AG08396 (cell line): Measurements from ENCODE around the gene MPPED2.

Experiments used
- DNase-seq: peaks from one replicate; pipeline ENCODE4 v3.0.0; 2012; ENCODE audit warnings: low spot score, mixed read lengths

The MPPED2 gene

DNA sequence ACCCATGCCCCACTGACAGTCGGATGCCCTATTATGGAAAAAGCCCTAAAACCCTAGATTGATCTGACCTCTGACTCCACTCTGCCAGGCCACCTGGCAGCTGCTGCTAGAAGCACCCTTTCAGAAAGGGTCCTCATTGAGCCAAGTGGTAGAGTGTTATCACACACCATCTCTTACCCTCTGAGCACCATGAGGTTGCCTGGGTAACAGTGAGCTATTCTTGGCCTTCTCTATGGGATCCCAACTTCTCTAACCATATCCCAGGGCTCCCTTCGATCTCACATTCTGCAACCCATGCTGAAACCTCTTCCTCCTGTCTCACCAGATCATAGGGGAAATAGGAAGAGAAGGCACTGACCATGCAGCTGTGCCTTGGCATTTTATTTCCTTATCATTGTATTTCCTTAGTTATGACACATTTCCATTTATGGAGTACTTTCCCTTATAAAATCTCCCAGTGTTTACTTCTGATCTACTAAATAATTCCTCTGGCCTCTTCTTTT is 52.7 kb downstream of the MPPED2 start:
- DNase-seq: no peak

DNA sequence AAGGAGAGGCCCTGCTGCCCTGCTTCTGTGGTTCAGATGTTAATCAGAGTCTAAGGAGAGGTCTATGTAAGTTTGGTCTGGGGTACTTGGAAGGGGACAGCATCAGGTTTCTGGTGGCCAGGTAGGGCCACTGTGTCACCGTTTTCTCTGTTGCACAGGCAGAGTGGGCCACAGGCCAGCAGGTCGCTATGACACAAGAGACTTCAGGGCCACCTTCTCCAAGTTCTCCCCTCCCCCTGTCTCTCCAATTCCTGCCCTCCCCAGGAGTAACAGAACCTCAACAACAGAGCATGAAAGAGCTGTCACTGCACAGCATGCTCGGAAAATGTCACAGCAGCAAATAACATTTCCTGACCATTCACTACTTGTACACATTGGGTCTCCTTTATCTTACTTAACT is 58.6 kb downstream of the MPPED2 start:
- no peak for DNase-seq

DNA sequence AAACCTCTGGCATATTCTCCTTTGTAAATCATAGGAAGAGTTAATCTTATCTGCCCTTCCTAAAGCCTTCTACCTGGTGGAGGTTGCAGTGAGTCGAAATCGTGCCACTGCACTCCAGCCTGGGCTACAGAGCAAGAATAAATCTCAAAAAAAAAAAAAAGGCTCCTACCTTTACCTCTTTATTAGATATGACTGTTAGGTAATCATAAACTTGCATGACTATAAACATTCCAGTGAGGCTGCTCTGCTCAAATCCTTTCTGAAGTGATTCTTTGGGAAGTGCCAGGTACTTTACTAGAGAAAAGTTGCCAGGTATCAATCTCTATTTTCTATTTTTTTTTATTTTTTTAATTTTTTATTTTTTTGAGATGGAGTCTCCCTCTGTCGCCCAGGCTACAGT is 59.6 kb downstream of the MPPED2 start:
- no peak for DNase-seq

DNA sequence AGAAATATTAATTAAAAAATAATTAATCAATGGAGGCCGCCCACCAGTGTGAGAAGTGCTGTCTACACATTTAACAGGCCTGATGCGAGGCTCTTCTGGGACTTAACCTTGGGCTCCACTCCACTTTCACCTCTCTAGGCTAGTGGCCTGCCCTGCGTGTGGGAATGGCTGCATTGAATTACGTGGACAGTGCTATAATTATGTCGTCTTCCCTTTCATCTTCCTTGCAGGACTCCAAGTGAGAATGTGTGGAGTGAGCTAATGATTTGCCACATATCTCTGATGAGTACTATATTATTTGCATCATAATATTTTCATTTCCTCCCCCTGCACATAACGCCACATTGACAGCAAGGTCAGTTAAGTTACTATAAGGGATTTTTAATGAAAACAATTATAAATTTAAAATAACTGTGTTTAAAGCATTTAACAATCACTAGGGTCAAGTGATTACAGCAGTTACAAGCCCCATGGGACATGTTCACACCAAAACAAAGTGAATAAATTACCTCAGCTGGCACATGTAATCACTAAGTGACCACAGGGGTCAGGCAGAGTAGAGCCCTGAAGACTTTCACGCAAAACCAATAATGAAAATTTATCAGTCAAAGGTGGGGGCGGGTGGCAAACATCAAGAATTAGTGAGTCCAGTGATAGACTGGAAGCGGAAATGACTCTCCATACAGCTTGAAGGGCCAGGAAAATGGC is 63.5 kb downstream of the MPPED2 start:
- DNase-seq: no peak

DNA sequence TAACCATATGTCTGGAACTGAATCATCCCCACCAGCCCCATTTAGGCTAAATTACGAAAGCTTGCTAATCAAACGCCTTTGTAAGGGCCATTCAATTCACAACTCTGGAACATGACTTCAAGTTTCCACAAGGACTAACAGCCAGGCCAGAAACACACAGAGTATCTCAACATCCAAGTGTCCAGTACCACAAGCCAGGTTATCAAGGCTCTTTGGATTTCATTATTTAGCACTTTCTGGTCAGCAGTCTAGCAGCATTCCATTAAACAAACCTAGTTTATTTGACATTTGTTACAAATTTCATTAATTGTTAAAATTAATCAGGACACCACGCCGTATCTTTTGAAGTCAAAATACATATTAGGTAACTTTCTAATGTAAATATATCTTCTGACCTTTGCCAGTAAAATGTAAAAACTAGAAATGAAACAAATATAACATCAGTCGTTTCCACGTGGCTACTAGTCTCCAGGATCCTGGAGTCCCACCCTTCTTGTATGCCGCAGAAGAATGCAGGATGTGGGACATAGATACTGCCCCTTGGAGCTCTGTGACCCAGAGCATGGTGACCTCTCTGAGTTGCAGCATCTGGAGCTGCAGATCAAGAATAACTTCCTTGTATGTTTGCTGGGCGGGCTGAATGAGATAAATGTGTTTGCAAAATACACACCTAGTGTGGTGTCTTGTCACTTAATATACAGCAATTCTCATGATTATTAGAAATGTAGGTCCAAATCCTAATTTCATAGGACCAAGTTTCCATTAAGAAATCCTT is 64.7 kb downstream of the MPPED2 start:
- no peak for DNase-seq

DNA sequence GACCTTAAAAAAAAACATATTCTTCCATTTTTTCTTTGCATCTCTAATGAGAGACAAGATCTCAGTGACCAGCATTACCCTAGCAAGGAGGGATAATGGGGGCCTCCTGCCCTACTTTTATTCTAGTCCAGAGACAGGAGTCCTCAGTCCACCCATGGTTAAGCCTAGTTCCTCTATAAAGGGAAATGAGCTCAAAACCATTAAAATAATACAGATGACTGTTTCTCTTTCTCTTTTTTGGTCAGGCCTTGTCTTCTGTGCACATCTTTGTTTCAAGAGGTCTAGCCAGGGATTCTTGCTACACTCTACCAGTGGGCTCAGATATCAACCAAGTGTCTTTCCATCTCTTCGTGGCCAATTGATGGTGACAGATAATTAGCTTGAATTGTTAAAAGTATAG is 73.1 kb downstream of the MPPED2 start:
- no peak for DNase-seq

DNA sequence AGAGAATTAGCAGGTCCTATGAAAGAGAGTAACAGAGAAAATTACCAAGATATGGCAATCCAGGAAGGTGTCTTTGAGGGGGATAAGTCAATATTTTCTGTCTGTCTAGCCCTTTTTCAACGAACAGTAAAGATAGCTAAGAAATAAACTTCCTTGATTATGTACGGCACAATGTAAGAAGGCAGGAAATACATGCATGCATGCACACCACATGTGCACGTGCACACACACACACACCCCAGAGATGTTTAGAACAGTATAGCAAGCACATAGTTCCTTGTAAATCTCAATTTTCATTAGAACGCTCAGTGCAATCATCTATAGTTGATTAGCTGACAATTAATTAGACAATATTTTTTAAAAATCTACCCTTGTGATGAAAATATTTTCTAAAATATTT is 74.7 kb downstream of the MPPED2 start:
- no peak for DNase-seq

DNA sequence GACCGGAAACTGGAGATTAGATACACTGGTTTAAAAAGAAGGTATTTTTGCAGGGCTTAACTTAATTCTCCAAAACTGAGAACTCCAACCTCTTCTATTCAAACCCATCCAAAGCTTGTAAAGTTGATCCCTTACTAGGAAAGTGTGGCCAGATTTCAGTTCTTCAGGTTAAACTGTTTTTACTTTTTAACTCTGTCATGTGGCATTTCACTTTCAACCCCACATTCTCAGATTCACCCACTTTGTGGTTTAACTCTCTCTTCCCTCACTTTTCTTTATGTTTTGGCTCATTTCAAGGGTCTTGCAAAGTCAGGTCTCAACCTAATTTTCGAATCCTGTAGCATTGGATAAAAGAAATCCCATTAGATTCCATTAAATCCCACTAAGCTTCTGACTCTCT is 75.4 kb downstream of the MPPED2 start:
- DNase-seq: no peak

DNA sequence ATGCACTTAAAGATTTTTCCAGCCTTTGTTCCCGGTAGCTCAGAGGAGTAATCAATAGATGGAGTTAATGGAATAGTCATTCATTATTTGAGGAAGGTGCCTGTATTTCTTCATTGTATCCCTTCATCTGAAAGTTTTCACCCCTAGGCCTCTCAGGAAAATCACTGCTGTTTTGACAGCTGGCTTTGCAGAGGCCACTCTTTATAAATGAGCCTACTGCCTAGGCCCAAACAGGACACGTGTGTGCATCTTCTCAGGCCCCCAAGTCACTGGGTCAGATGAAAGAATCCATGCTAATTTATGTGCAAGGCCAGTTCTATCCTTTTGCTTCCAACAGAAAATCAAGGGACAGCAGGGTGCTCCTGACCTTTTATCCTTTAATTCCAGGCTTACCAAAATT is 76.8 kb downstream of the MPPED2 start:
- no peak for DNase-seq

DNA sequence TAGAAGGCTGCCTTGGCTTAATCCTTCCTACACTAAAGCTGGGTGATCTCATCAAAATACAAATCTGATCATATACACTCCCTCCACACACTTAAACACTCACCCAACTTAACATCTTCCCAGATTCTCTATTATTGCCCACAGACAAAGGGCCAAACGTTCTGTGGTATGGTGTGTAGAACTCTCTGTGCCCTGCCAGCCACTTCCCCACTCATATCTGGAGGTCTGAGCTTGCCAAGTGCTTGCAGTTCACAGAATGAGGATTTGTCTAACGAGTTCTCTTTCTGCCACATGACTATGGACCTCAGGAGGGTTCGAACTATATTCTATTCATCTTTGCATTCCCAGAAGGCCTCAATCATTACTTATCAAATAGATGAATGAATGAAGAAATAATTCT is 77.6 kb downstream of the MPPED2 start:
- DNase-seq: no peak

DNA sequence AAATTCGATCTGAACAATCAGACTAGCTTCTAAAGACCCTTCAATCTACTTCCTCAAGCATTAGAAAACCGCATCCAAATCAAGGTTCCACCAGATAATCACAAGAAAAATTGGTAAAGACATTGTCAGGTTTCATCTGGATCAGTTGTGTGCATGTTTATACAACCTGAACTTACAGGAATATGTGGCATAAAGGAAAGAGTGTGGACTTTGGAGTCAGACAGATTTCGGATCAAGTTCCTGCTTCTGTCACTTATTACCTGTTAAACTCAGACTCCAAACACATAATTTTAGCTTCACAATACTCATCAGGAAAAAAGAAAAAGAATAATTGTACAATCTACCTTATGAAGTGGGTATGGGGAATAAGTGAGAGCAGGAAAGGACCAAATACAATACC is 80.5 kb downstream of the MPPED2 start:
- DNase-seq: no peak

DNA sequence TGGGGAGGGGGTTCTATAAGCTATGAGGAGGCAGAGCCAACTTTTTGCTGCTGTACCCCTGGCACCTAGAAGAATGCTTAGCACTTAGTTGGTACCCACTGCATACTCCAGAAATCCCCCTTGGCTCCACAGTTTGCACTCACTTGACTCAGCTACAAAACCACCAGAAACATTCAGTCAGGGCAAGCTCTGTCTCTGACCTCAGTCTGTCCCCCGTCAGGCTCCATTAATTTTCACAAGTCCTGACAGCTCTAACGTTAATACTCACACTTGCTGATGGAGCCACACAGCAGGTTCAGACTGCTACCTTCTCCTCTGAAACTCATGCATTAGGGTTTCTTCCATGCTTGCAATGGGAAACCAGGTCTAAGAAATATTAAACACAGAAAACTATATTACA is 81.7 kb downstream of the MPPED2 start:
- DNase-seq: no peak

DNA sequence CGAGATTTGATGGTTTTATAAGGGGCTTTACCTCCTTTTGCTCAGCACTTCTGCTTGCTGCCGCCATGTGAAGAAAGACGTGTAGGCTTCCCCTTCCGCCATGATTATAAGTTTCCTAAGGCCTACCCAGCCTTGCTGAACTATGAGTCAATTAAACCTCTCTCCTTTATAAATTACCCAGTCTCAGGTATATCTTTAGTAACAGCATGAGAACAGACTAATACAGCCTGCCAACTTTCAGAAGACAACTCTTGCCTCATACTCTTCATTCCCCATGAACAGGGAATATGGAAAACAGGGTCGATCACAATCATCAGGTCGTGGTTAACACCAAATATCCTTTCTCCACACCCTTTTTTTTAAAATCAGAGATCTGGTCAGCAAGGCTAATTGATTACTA is 83.0 kb downstream of the MPPED2 start:
- no peak for DNase-seq

DNA sequence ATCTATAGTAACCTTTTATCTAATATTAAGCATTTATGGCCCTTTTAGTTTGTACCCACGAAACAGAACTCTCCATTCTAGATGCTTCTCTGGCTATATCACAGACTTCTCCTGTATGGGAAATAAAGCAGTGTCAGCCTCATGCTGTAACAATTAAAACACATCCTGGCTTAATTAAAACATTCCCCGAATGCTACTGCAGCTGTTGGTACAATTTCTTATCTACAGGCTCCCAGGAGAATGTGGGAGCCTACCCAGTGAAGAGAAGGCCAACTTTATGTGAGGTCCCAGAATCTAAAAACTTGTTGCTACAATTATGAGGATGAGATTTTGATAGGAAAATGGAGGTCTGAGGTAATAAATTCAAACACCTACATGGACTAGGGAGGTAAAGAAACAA is 83.8 kb downstream of the MPPED2 start:
- DNase-seq: no peak

DNA sequence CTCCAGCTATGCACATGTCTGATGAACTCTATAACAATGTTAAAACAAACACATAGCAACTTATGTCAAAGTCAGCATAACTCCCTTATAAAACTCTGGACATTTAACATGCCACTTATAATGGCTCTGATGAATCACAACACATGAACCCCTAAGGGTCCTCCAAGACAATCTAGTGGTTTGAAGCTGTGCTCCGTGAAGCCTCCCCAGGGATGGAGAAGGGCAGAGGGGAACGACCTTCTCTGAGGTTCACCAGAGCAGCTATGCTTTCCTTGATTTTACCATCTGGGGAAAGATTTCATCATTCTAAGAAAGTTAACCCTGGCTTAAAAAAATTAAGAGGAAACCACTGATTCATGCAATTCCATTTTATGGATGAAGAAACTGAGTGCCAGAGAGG is 84.4 kb downstream of the MPPED2 start:
- DNase-seq: no peak

DNA sequence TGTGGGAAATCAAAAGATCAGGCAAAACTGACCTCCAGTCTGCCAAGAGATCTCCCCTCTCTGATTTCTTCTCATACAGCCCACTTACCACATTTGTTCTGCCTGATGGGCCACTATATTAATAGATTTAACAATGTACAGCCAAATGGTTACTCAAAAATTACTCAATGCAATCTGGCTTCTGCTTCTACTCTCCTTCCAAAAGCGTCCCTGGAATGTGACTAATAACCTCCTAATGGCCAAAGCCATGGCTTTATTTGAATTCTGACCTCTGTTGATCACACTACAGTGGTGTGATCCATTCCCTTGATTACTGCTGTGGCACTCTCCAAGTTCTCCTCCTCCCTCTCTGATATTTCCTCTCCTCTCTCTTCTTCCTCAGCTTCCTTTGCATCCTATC is 86.2 kb downstream of the MPPED2 start:
- DNase-seq: no peak

DNA sequence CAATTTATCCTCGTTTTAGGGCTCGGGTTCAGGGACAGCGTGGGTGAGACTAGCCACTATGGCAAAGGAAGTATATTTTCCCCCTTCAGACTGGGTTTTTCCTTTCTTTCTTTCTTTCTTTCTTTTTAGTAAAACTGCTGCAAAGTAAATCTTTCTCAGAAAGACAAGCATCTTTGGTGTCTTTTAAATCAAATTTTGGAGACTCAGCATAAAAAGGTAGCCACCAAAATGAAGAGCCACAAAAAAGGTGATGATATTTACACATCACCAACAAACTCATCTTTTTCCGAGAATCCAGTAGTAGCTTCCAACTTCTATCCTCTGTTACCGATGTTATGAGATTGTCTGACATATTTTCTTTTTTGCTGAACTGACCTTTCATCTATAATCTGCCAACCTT is 88.6 kb downstream of the MPPED2 start:
- no peak for DNase-seq

DNA sequence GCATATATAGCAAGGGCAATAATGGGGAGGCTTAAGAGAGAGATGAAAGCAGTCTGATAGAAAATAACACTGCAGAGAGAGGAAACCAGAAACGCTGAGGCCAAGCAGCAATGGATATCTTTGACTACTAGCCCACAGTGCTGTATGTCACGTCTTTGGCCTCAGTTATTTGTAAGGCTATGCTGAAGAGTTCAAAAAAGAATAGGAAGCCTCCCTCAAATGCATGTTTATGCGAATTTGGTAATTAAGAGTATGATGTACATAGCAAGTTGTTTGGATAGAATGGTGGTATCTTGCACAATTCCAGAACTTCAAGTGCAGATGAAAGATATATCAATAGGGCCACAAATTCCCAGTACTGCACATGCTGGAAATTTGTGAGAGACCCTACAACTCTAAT is 89.2 kb downstream of the MPPED2 start:
- DNase-seq: no peak

DNA sequence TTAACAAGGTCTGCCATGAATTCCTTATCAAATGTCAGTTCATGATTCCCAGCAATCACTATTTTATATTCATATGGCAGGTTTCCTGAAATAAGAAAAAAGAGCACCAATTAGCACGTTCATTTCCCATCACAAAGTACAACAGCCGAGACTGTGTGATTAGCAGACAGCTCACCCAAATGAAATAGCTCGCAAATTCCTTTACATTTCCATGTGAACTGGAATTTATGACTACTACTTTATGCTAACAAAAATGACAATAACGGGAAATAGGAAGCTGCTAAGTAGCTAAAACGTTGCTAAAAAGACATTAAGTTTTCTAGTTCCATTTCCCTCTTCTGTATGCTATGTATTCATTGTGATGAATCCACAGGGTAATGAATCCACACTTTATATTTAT is 90.7 kb downstream of the MPPED2 start:
- no peak for DNase-seq

DNA sequence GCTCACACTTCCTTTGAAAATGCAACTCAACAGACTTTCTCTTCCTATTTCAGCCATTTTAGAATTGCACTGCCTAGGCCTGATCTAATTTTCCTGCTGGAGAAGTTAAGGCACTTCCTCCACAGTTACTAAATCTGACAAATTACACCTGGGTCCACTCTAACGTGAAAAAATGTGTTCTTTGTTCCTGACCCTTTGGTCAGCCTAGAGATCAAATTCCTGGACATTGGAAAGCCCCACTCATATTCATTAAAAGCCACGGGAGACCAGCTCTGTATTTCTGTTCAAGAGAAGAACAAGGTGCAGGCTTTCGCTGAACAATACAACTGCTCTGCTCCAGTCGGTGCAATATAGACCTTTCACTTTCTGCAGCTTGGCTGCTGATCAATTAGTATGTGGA is 96.6 kb downstream of the MPPED2 start:
- no peak for DNase-seq

DNA sequence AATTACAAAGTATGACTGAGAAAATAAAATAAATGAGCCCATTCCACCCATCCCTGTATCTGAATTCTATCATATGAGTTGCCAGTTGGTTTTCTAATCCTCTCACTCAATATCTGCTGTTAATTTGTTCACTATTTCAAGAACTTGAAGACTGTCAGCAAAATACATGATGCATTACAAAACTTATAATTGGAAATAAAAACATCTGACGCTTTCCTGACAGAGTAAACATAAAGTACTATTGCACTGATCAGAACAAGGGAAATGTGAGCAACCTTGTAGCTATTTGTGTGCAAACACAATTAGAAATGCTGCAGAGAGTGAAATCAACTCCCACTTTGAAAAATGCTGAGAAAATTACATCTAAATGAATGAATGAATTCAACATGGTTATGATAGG is 97.1 kb downstream of the MPPED2 start:
- no peak for DNase-seq

DNA sequence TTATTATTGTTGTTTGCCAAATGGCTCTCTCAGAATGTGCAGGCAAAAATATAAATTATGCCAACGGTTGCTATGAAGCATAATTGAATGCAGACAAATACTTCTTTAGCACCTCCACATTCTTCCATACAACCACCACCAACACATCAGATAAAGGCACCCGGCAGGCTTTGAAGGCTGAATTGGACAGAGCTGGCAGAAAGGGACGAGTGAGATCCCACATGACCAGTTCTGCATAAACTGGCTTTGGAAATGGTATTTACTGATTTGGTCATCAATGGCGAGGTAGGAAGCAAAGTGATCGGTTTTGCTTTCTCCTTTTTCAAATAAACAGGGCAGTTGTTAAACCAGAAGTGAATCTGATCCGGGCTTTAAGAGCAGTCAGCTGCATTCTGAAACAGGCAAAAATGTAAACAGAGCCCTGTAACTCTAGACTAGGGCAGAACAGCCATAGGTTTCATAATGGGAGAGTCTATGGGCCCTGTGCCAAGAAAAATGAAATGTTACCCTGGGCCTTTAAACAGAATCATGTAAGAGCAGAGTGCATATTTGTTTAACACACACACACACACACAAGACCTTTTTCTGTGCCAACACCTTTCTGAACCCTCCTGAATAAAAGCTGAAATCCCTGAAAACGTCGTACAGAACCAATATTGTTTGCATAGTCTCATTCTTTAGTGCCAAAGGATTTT is 97.7 kb downstream of the MPPED2 start:
- no peak for DNase-seq
